Measurements from ENCODE around the gene NUDCD3.

Gene NUDCD3

DNA sequence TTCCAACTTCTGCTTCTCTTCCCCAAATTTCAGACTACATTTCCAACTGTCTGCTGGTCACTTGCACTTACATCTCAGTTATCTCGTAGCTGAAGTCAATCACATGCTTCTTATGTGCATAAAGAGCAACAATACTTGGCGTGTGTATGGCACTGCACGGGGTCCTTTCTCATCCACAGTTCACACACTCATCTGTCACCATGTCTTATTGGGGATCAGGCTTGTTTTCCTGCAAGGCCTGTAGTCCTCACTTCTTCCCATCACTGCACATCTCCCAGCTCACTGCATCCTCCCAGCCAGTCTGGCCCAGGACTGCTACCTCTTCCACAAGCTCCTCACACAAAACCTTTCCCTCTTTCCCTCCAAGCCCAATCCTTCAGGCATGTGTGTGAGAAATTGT, 35.3 kb downstream of the NUDCD3 start:
- Histone ChIP-seq H3K9me3 (ENCODE audit: control insufficient read depth in 1 of 2, low read length in 2 of 2) (no peaks in the 10 kb centered on the region), H3K36me3 (ENCODE audit: control insufficient read depth in 1 of 2, insufficient read depth in 2 of 2, low read length in 2 of 2) (peaks cover 4 to 19% of the 10 kb centered on the region in 2 donors)

DNA sequence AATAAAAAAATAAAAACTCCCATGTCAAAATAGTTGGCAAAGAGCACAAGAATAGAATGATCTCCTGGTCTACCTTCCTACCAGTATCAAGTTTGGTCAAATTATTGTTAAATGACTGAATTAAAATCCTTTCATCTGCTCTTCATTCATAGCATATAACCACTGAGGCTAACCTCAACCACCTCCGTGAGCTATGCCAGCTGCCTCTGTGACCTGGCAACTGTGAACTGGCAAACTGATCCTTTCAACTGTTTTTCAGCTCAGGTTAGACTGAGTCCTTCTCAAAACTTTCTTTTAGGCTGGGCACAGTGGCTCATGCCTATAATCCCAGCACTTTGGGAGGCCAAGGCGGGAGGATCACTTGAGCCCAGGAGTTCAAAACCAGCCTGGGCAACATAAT, 36.1 kb downstream of the NUDCD3 start:
- H3K27ac ChIP-seq (ENCODE audit: low read depth, low read length), result no peak overlapping the region
- no peak overlapping the region for H3K9ac ChIP-seq (ENCODE audit: low read depth in 1 of 2, low read length in 2 of 2)

More for the DNA sequence above, 35.3 kb downstream of the NUDCD3 start:
- H3K4me3 ChIP-seq (ENCODE audit: low read depth in 1 of 2, low read length in 2 of 2), result no peak overlapping the region
- H3K27me3 ChIP-seq (ENCODE audit: control insufficient read depth in 1 of 2, insufficient read depth in 2 of 2, low read length in 2 of 2), result no peaks in the 10 kb centered on the region
- no peak overlapping the region for H3K27ac ChIP-seq (ENCODE audit: low read depth, low read length)
- no peak overlapping the region for H3K9ac ChIP-seq (ENCODE audit: low read depth in 1 of 2, low read length in 2 of 2)
- no peaks in the 10 kb centered on the region for H3K4me1 ChIP-seq (ENCODE audit: control insufficient read depth in 1 of 2, insufficient read depth in 2 of 2, low read length in 2 of 2)

DNA sequence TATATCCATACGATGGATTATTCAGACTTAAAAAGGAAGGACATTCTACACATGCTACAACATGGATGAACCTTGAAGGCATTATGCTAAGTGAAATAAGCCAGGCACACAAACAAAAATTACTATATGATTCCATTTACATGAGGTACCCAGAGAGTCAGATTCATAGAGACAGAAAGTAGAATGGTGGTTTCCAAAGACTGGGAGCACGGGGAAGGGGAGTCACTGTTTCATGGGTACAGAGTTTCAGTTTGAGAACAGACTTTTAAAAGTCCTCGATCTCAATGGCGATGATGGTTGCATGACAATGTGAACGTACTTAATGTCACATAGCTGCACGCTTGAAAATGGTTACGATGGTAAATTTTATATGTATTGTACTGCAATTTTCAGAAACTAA, 39.3 kb downstream of the NUDCD3 start:
- H3K4me3 ChIP-seq (ENCODE audit: low read depth in 1 of 2, low read length in 2 of 2), result no peak overlapping the region
- peaks cover 13 to 23% of the 10 kb centered on the region in 2 donors for H3K36me3 ChIP-seq (ENCODE audit: control insufficient read depth in 1 of 2, insufficient read depth in 2 of 2, low read length in 2 of 2)
- H3K9me3 ChIP-seq (ENCODE audit: control insufficient read depth in 1 of 2, low read length in 2 of 2), result no peaks in the 10 kb centered on the region
- H3K27me3 ChIP-seq (ENCODE audit: control insufficient read depth in 1 of 2, insufficient read depth in 2 of 2, low read length in 2 of 2), result no peaks in the 10 kb centered on the region
- no peaks in the 10 kb centered on the region for H3K4me1 ChIP-seq (ENCODE audit: control insufficient read depth in 1 of 2, insufficient read depth in 2 of 2, low read length in 2 of 2)
- H3K9ac ChIP-seq (ENCODE audit: low read depth in 1 of 2, low read length in 2 of 2), result no peak overlapping the region
- H3K27ac ChIP-seq (ENCODE audit: low read depth, low read length), result no peak overlapping the region

More for the DNA sequence above, 36.1 kb downstream of the NUDCD3 start:
- H3K4me3 ChIP-seq (ENCODE audit: low read depth in 1 of 2, low read length in 2 of 2), result no peak overlapping the region
- no peaks in the 10 kb centered on the region for H3K9me3 ChIP-seq (ENCODE audit: control insufficient read depth in 1 of 2, low read length in 2 of 2)
- H3K4me1 ChIP-seq (ENCODE audit: control insufficient read depth in 1 of 2, insufficient read depth in 2 of 2, low read length in 2 of 2), result no peaks in the 10 kb centered on the region
- peaks cover 4 to 19% of the 10 kb centered on the region in 2 donors for H3K36me3 ChIP-seq (ENCODE audit: control insufficient read depth in 1 of 2, insufficient read depth in 2 of 2, low read length in 2 of 2)
- H3K27me3 ChIP-seq (ENCODE audit: control insufficient read depth in 1 of 2, insufficient read depth in 2 of 2, low read length in 2 of 2), result no peaks in the 10 kb centered on the region

DNA sequence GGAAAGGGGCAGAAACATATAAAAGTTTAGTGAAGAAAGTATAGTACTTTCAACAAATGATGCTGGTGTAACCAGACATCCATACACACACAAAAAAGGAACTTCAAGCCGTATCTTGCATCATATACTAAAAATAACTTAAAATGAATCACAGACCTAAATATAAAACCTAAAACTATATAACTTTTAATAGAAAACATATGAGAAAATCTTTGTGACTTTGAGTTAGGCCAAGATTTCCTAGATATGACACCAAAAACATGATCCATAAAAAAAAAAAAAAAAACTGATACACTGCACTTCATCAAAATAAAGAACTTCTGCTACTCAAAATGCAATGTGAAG, 40.9 kb downstream of the NUDCD3 start:
- Histone ChIP-seq H3K27me3 (ENCODE audit: control insufficient read depth in 1 of 2, insufficient read depth in 2 of 2, low read length in 2 of 2) (no peaks in the 10 kb centered on the region), H3K4me1 (ENCODE audit: control insufficient read depth in 1 of 2, insufficient read depth in 2 of 2, low read length in 2 of 2) (no peaks in the 10 kb centered on the region), H3K27ac (ENCODE audit: low read depth, low read length) (no peak overlapping the region), H3K9ac (ENCODE audit: low read depth in 1 of 2, low read length in 2 of 2) (no peak overlapping the region), H3K4me3 (ENCODE audit: low read depth in 1 of 2, low read length in 2 of 2) (no peak overlapping the region), H3K9me3 (ENCODE audit: control insufficient read depth in 1 of 2, low read length in 2 of 2) (no peaks in the 10 kb centered on the region), H3K36me3 (ENCODE audit: control insufficient read depth in 1 of 2, insufficient read depth in 2 of 2, low read length in 2 of 2) (peaks cover 18 to 21% of the 10 kb centered on the region in 2 donors)

DNA sequence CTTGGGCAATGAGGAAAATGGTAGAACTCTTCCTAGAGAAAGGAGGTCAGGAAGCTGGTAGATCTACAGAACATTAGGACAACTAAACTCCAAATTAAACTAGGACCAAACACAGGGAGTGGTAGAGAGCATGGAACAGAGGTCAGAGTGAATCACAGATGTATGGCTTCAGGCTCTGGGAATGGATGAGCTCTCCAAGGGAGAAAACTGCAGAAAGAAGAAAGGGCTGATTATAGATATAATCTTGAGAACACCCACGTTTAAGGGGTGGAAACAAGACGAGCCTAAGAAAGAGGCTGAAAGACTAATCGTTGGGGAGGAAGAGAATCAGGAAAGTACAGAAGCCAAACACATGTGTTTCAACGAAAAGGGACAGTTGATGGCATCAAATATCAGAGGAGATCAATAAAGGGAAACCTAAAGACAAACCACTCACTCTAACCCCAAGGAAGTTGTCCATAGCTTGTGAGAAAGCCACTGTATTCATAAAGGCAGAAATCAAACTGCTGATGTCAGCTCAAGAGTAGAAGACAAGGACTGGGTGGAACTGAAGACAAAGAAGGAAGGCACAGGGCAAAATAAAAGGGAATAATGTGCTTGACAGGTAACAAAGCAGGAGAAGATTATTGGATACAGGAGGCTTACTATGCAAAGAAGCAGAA, 41.4 kb downstream of the NUDCD3 start:
- peaks cover 20 to 21% of the 10 kb centered on the region in 2 donors for H3K36me3 ChIP-seq (ENCODE audit: control insufficient read depth in 1 of 2, insufficient read depth in 2 of 2, low read length in 2 of 2)
- no peaks in the 10 kb centered on the region for H3K4me1 ChIP-seq (ENCODE audit: control insufficient read depth in 1 of 2, insufficient read depth in 2 of 2, low read length in 2 of 2)
- H3K9ac ChIP-seq (ENCODE audit: low read depth in 1 of 2, low read length in 2 of 2), result no peak overlapping the region
- H3K27me3 ChIP-seq (ENCODE audit: control insufficient read depth in 1 of 2, insufficient read depth in 2 of 2, low read length in 2 of 2), result no peaks in the 10 kb centered on the region
- no peaks in the 10 kb centered on the region for H3K9me3 ChIP-seq (ENCODE audit: control insufficient read depth in 1 of 2, low read length in 2 of 2)
- H3K27ac ChIP-seq (ENCODE audit: low read depth, low read length), result no peak overlapping the region
- no peak overlapping the region for H3K4me3 ChIP-seq (ENCODE audit: low read depth in 1 of 2, low read length in 2 of 2)

DNA sequence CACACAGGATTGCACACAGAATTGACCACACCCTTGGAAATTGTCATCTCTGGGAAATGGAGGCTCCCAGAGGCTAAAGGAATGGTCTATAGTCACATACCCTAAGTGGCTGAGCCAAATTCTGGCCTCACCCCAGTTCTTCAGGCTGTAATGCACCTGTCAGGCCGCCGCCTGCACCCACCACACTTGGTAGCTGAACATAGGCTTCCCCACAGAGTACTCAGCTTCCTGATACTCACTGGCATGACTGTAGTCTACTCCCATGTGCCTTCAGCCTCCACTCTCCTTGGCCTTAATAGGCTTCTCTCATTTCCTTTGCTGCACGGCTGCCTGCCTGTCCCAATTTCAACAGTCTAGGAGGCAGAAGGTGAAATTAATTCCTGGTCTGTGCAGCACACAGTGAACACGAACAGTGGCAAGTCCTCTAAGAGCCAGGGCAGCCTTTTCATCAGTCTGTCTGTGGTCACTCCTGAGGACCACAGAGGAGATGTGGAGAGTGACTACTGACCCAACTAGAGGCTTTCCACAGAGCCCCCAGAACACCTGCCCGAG, 42.5 kb downstream of the NUDCD3 start:
- H3K9ac ChIP-seq (ENCODE audit: low read depth in 1 of 2, low read length in 2 of 2), result no peak overlapping the region
- no peaks in the 10 kb centered on the region for H3K9me3 ChIP-seq (ENCODE audit: control insufficient read depth in 1 of 2, low read length in 2 of 2)
- peaks cover 20 to 21% of the 10 kb centered on the region in 2 donors for H3K36me3 ChIP-seq (ENCODE audit: control insufficient read depth in 1 of 2, insufficient read depth in 2 of 2, low read length in 2 of 2)
- H3K4me3 ChIP-seq (ENCODE audit: low read depth in 1 of 2, low read length in 2 of 2), result no peak overlapping the region
- H3K4me1 ChIP-seq (ENCODE audit: control insufficient read depth in 1 of 2, insufficient read depth in 2 of 2, low read length in 2 of 2), result no peaks in the 10 kb centered on the region
- no peak overlapping the region for H3K27ac ChIP-seq (ENCODE audit: low read depth, low read length)
- no peaks in the 10 kb centered on the region for H3K27me3 ChIP-seq (ENCODE audit: control insufficient read depth in 1 of 2, insufficient read depth in 2 of 2, low read length in 2 of 2)

DNA sequence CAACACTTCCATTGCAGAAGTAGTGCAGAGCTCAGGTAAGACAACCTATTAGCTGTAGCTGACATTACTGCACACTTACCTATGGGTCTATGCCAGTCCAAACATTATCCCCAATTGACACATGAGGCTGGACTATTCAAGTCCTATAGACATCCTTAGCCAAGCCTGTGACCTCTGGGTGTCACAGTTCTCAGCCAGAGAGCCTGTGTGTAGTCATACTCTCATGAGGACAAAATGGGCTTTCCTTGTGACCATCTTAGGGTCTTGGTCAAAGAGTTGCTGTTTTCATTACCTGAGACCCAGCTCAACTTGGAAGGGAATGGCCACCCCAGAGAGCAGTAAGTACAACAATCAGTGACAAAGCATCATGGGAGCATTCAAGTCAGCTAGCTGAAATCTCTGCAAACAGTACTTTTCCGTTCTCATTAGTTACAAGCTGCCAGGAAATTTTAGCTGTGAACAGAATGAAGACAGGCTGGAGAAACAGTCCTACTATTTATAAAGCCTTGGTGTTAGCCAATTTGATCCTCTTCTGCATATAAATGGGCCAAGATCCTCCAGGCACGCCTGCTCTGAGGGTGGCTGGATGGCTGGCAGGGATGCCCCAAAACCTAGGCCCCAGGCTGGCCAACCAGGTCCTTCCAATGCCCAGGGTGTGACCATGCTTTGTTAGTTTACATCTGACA, 44.3 kb downstream of the NUDCD3 start:
- no peaks in the 10 kb centered on the region for H3K9me3 ChIP-seq (ENCODE audit: control insufficient read depth in 1 of 2, low read length in 2 of 2)
- peaks cover 20 to 21% of the 10 kb centered on the region in 2 donors for H3K36me3 ChIP-seq (ENCODE audit: control insufficient read depth in 1 of 2, insufficient read depth in 2 of 2, low read length in 2 of 2)
- H3K9ac ChIP-seq (ENCODE audit: low read depth in 1 of 2, low read length in 2 of 2), result no peak overlapping the region
- no peak overlapping the region for H3K4me3 ChIP-seq (ENCODE audit: low read depth in 1 of 2, low read length in 2 of 2)
- H3K27ac ChIP-seq (ENCODE audit: low read depth, low read length), result no peak overlapping the region
- no peaks in the 10 kb centered on the region for H3K27me3 ChIP-seq (ENCODE audit: control insufficient read depth in 1 of 2, insufficient read depth in 2 of 2, low read length in 2 of 2)
- H3K4me1 ChIP-seq (ENCODE audit: control insufficient read depth in 1 of 2, insufficient read depth in 2 of 2, low read length in 2 of 2), result no peaks in the 10 kb centered on the region

DNA sequence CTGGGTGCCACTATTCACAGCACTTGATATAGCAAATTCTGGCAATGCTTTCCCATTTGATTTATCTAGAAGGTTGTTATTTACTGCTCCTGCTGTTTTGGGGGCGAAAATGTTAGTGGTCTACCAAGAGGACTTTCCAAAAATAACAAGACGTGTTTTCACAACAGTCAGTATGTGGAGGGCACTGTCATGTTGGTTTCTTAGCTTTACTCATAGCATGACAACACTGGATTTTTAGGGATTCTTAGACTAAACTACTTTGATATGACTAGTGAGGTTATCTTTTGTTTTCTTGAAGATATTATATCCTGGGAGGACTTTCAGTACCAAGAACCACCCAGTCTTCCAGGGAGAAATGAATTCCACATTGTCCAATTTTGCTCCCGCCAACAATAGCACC, 49.4 kb downstream of the NUDCD3 start:
- Histone ChIP-seq H3K27me3 (ENCODE audit: control insufficient read depth in 1 of 2, insufficient read depth in 2 of 2, low read length in 2 of 2) (no peaks in the 10 kb centered on the region), H3K9me3 (ENCODE audit: control insufficient read depth in 1 of 2, low read length in 2 of 2) (no peaks in the 10 kb centered on the region), H3K27ac (ENCODE audit: low read depth, low read length) (no peak overlapping the region), H3K4me3 (ENCODE audit: low read depth in 1 of 2, low read length in 2 of 2) (no peak overlapping the region), H3K4me1 (ENCODE audit: control insufficient read depth in 1 of 2, insufficient read depth in 2 of 2, low read length in 2 of 2) (no peaks in the 10 kb centered on the region), H3K9ac (ENCODE audit: low read depth in 1 of 2, low read length in 2 of 2) (no peak overlapping the region), H3K36me3 (ENCODE audit: control insufficient read depth in 1 of 2, insufficient read depth in 2 of 2, low read length in 2 of 2) (peaks cover 6 to 12% of the 10 kb centered on the region in 2 donors)

DNA sequence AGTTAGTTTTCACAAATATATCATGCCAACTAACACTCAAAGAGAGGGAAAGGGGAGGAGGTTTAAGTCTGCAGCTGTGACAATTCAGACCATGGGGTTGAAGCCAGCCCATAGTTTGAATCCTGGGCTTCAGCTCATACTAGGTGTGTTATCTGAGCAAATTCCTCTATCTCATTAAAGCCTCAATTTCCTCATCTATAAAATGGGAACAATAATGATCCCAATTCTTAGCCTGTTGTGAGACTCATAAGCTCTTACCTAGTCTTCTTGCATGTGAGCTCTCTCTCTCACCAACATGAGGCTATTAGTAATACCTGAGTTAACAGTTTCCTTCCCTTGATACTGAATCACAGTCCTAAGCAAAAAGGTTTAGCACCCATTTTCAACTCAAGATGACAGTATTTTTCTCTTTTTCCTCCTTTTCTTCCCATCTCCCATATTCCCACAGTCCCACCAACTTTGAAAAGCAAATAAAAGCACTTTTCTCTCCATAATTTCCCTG, 49.8 kb downstream of the NUDCD3 start:
- Histone ChIP-seq H3K4me3 (ENCODE audit: low read depth in 1 of 2, low read length in 2 of 2) (no peak overlapping the region), H3K9ac (ENCODE audit: low read depth in 1 of 2, low read length in 2 of 2) (no peak overlapping the region), H3K36me3 (ENCODE audit: control insufficient read depth in 1 of 2, insufficient read depth in 2 of 2, low read length in 2 of 2) (peaks cover 3 to 9% of the 10 kb centered on the region in 2 donors), H3K27me3 (ENCODE audit: control insufficient read depth in 1 of 2, insufficient read depth in 2 of 2, low read length in 2 of 2) (no peaks in the 10 kb centered on the region), H3K4me1 (ENCODE audit: control insufficient read depth in 1 of 2, insufficient read depth in 2 of 2, low read length in 2 of 2) (no peaks in the 10 kb centered on the region), H3K27ac (ENCODE audit: low read depth, low read length) (no peak overlapping the region), H3K9me3 (ENCODE audit: control insufficient read depth in 1 of 2, low read length in 2 of 2) (no peaks in the 10 kb centered on the region)

DNA sequence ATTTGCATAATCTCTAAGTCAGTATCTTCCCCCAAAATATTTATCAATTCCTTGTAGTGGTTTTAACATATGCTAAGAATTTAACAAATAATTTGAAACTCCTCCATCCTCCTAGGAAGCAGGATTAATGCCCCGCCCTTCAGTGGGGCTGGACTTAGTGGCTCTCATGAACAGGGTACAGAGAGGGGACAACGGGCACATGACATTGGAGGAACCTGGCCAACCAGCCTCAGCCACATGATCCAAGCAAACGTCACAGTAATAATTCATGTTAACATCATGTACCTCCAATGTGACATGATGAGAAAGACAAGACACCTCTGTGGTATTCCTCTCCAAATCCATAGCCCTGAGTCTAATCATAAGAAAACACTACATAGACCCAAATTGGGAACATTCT, 50.5 kb downstream of the NUDCD3 start:
- no peaks in the 10 kb centered on the region for H3K9me3 ChIP-seq (ENCODE audit: control insufficient read depth in 1 of 2, low read length in 2 of 2)
- H3K36me3 ChIP-seq (ENCODE audit: control insufficient read depth in 1 of 2, insufficient read depth in 2 of 2, low read length in 2 of 2), result peaks cover 2 to 3% of the 10 kb centered on the region in 2 donors
- H3K27me3 ChIP-seq (ENCODE audit: control insufficient read depth in 1 of 2, insufficient read depth in 2 of 2, low read length in 2 of 2), result no peaks in the 10 kb centered on the region
- no peaks in the 10 kb centered on the region for H3K4me1 ChIP-seq (ENCODE audit: control insufficient read depth in 1 of 2, insufficient read depth in 2 of 2, low read length in 2 of 2)
- H3K27ac ChIP-seq (ENCODE audit: low read depth, low read length), result no peak overlapping the region
- H3K9ac ChIP-seq (ENCODE audit: low read depth in 1 of 2, low read length in 2 of 2), result no peak overlapping the region
- H3K4me3 ChIP-seq (ENCODE audit: low read depth in 1 of 2, low read length in 2 of 2), result no peak overlapping the region

Data from duodenal mucosa (tissue), 2 donors.